Right forelimb (tissue), 1 donor: ENCODE measurements around the gene TMEM132A.
"Not testable (repeated sequence)": the region's sequence is repeated elsewhere in the genome, so short reads cannot be mapped to it uniquely, and the experiment has no call there.

Experiments
- DNase-seq: peaks from one replicate; pipeline ENCODE4 v3.0.0-alpha.2; 2018

Gene TMEM132A

DNA sequence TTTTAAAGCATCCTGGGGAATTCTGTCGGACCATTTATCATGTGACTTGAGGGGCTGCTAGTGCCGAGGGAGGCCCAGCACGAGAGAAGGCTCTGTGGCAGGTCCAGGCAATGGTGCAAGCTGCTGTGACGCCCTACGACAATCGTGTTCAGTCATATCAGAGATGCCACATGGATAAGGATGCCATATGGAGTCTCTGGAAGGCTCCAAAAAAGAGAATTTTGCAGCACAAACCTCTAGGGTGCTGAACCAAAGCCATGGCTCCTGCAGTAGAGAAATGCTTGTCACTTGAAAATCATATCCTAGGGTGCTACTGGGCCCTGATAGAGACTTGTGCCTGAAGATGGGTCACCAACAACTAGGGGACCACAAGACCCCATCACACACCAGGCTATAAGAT lies 40.5 kb downstream of the TMEM132A start:
- DNase-seq: no peak

- no peak for DNase-seq
These were observed 42.6 kb downstream of the TMEM132A start for GRCh38 chr11:60966890-60967289.

- no peak for DNase-seq
These were observed 44.0 kb downstream of the TMEM132A start for GRCh38 chr11:60968223-60968622.

DNA sequence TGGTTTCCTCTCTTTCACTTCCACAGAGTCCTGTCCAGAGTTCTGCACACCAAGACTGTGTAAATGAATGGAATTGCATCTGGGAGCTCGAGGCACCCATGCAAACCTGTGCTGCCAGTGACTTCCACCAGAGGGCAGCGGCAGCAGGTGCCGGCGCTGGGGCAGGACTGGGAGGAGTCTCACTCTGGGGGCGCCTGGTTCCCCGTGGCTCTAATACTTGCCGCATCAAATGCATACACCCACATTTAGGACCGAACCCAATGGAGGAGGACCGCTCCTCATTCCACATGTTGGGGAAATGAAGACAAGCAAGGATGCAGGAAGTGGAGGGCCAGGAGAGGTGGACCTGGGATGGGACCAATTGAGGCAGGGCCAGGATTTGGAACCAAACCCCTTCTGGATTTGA lies 46.1 kb downstream of the TMEM132A start:
- DNase-seq: no peak

- DNase-seq: no peak
These were observed 46.6 kb downstream of the TMEM132A start for GRCh38 chr11:60970890-60971289.

GRCh38 chr11:60971520-60971919 lies 47.3 kb downstream of the TMEM132A start, which contains the start of gene CD6:
Gene CD6, plus strand, starts transcription at chr11:60971680. Its CDS starts 186 bp downstream, at chr11:60971866.
- DNase-seq: no peak

DNA sequence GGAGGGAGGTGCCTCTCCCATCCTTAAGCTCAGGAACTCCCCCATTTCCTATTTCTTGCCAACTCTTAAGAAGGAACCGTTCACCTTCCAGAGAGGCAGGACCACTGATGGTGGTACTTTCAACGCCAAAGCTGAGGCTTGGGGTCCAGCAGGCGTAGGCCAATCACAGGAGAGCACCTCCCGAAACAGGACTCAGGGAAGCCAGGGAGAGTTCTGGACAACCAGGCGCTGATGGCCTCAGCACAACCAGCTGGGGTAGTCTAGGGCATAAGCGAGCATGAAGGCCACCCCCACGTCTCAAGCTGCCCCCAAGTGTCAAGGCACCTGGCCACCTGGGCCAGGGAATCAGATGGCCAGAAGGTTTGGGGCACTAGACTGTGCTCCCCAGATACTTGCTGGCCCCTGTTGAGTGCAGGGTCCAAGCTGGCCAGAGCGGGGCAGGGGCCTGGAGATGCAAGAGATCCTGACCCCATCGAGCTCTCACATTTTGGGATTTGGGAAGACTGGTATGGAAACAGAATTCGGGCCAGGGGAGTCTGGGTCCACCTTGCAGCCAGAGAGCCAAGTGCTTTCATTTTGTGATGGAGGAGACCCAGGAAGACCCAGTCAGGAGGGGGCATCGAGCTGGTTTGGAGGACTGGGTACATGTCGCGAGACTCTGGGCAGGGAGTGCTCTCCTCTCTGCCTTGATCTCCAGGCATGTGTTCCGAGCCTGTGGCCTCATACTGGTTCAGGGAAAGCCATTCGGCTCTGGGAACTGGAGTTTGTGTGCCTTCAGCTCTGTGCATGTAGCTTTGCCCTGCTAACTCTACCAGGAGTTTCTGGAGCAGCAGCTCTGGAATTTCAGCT lies 48.1 kb downstream of the TMEM132A start:
- no peak for DNase-seq

- no peak for DNase-seq
These were observed 49.4 kb downstream of the TMEM132A start for GRCh38 chr11:60973699-60974098.

- not testable (repeated sequence) for DNase-seq
These were observed 50.1 kb downstream of the TMEM132A start for GRCh38 chr11:60974316-60974715.

- DNase-seq: no peak
These were observed 50.5 kb downstream of the TMEM132A start for GRCh38 chr11:60974726-60975125.

- no peak for DNase-seq
These were observed 53.0 kb downstream of the TMEM132A start for GRCh38 chr11:60977224-60977623.

- no peak for DNase-seq
These were observed 53.6 kb downstream of the TMEM132A start for GRCh38 chr11:60977836-60978235.

GRCh38 chr11:60978546-60979380 lies 54.5 kb downstream of the TMEM132A start:
- DNase-seq: no peak

DNA sequence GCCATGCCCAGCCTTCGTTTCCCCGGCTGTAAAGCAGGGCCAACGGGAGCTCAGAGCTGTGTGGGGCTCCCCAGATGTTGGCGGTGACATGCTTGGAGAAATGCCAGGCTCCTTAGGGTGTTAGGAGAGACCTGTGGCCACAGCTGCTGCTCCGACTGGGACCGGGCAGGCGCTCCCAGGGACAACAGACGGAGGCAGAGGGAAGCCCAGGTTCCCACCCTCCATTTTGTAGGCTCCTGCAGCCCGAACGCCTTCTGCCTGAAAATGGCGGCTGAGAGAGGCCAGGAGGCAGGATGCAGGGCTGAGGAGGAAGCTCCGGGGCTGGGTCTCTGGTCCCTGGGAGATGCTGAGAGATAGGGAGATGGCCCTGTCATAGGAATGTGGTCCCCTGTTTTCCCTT lies 57.3 kb downstream of the TMEM132A start:
- DNase-seq: no peak

DNA sequence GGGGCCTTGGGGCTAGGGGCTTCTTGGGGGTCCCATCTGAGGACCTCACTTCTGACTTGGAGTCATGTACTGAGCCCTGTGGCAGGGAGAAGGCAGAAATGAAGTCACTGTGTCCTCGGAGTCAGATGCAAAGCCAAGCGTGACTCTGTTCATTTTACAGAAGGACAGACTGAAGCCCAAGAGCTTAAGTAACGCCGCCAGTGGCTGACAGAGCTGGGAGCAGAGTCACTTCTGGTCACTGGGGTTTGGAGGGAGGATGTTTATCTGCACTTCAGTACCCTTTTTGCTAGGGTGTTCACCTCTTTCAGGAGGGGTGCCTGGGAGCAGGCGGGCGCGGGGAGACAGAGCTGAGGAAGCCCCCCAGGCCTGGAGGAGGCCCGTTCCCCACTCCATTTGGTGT lies 57.9 kb downstream of the TMEM132A start:
- no peak for DNase-seq

DNA sequence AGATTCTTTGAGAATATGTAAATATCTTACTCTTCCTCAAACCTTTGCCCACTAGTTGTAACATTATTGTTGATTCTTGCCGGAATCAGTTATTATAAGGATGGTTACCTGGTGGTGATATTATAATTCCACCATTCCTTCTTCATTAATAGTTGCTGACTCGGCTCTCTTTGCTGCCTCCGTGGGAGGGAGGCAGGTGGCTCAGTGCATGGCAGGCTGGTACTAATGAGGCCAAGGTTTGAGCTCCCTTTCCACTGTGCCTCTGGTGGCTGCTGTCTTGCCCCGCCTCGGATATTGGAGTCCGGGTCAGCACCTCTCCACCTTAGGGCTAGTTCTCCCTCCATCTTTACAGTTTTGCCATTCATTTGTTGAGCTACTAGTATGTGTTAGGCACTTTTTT lies 59.9 kb downstream of the TMEM132A start:
- DNase-seq: no peak

DNA sequence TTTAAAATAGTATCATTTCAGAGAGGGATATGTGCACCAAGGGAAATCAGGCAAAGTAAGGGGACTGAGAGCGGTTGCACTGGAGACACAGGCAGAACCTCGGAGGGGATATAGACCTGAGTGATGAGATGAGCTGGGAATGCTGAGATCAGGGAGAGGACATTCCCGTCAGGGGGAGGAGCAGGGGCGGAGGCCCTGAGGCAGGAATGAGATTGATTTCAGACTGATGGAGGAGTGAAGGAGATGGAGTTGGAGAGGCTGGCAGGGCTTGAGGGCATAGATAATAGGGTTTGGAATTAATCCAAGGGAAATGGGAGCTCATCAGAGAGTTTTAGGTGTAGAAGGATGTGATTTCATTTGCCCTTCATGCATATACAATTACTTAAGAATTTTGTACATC lies 60.4 kb downstream of the TMEM132A start:
- DNase-seq: no peak

GRCh38 chr11:60985501-60985900 lies 61.2 kb downstream of the TMEM132A start:
- no peak for DNase-seq

DNA sequence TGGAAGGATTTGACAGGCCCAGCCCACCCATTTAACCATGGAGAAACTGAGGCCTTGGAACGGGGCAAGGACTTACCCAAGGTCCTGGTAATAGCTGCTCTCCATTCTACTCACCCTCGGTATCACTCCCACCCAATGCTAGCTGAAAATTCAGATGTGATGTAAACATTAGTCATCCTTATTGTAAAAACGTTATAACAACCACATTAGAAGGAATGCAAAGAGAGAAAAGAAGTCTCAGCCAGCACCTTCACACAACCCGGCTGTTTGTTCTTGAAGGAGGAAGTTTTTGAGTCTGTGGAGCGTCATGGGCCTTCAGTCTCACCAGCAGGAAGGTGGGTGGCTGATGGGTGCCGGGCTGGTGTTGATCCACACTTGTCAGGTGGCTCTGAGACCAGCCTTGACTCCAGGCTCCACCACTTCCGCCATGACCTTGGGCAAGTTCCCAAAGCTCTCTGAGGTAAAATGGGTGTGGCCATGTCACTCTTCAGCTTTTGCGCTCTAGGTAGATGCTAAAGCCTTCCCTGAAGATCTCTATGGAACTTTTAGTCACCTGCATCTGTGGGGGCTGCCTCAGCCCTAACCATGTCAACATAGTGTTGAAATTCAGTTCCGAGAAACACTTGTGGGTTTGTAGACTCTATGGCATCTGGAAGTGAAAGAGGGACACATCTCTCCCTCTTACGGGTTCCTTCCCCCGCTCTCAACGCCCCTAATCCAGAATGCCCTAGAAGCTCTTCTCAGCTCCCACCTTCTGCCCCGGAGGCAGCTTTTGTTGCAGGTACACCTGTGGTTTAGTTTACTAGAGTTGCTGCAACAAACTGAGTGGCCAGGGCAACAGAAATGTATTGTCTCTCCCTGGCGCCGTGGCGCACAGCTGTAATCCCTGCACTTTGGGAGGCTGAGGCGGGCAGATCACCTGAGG lies 62.0 kb downstream of the TMEM132A start:
- DNase-seq: no peak
